H9 (cell line): ENCODE data around the gene HUWE1. TPM values are rescaled to one million over a fixed set of nuclear protein-coding genes. Genes with fewer than 3 reads are reported as not detected.

Experiments
- DNase-seq: peaks from one replicate; pipeline ENCODE4 v3.0.0-alpha.2; 2017
- H2AFZ ChIP-seq: one replicate; pipeline ENCODE4 v1.6.1; 2013; ENCODE audit warnings: mild to moderate bottlenecking, low read length, control low read depth, moderate library complexity
- H2AK5ac ChIP-seq: 2 replicates; pipeline ENCODE4 v1.6.1; 2013; ENCODE audit warnings: low read length, control low read depth, mixed read lengths; ENCODE audit not compliant: insufficient read length
- H2BK120ac ChIP-seq: one replicate; pipeline ENCODE4 v1.6.1; 2013; ENCODE audit warnings: low read depth, mild to moderate bottlenecking, low read length, control low read depth, inconsistent platforms; ENCODE audit not compliant: poor library complexity, severe bottlenecking
- H2BK12ac ChIP-seq: 2 replicates; pipeline ENCODE4 v1.6.1; 2013; ENCODE audit warnings: low read length, control low read depth, mixed read lengths, low read depth; ENCODE audit not compliant: insufficient read length
- H2BK15ac ChIP-seq: 2 replicates; pipeline ENCODE4 v1.6.1; 2013; ENCODE audit warnings: low read depth, low read length, control low read depth
- H2BK20ac ChIP-seq: one replicate; pipeline ENCODE4 v1.6.1; 2013; ENCODE audit warnings: low read depth, mild to moderate bottlenecking, low read length, control low read depth, inconsistent platforms; ENCODE audit not compliant: poor library complexity, severe bottlenecking
- H2BK5ac ChIP-seq: 2 replicates; pipeline ENCODE4 v1.6.1; 2013; ENCODE audit warnings: low read length, control low read depth, mixed read lengths; ENCODE audit not compliant: insufficient read length
- H3K14ac ChIP-seq: 2 replicates; pipeline ENCODE4 v1.6.1; 2013; ENCODE audit warnings: low read length, control low read depth; ENCODE audit not compliant: insufficient read depth
- H3K18ac ChIP-seq: 2 replicates; pipeline ENCODE4 v1.6.1; 2013; ENCODE audit warnings: low read depth, mild to moderate bottlenecking, mixed read lengths, low read length, control low read depth; ENCODE audit not compliant: insufficient read length
- H3K23ac ChIP-seq: 2 replicates; pipeline ENCODE4 v1.6.1; 2013; ENCODE audit warnings: low read length, control low read depth, mixed read lengths, low read depth; ENCODE audit not compliant: insufficient read length
- H3K23me2 ChIP-seq: 2 replicates; pipeline ENCODE4 v1.6.1; 2013; ENCODE audit warnings: low read depth, mild to moderate bottlenecking, mixed read lengths, low read length, control low read depth; ENCODE audit not compliant: insufficient read length, poor library complexity, severe bottlenecking
- H3K27ac ChIP-seq: 2 replicates; pipeline ENCODE4 v1.5.1; 2013; ENCODE audit warnings: low read length, control low read depth, mixed read lengths, low read depth; ENCODE audit not compliant: insufficient read length
- H3K27me3 ChIP-seq: 2 replicates; pipeline ENCODE4 v1.6.1; 2013; ENCODE audit warnings: low read length, control low read depth, inconsistent platforms; ENCODE audit not compliant: insufficient read depth
- H3K4ac ChIP-seq: 2 replicates; pipeline ENCODE4 v1.6.1; 2013; ENCODE audit warnings: low read depth, mild to moderate bottlenecking, control low read depth, inconsistent platforms, low read length, moderate library complexity
- H3K4me1 ChIP-seq: 2 replicates; pipeline ENCODE4 v1.6.1; 2013; ENCODE audit warnings: low read length, control low read depth, inconsistent platforms; ENCODE audit not compliant: insufficient read depth
- H3K4me2 ChIP-seq: 2 replicates; pipeline ENCODE4 v1.6.1; 2013; ENCODE audit warnings: low read length, control low read depth, mixed read lengths; ENCODE audit not compliant: insufficient read length, insufficient read depth
- H3K56ac ChIP-seq: 2 replicates; pipeline ENCODE4 v1.6.1; 2013; ENCODE audit warnings: low read depth, mild to moderate bottlenecking, mixed read lengths, low read length, control low read depth; ENCODE audit not compliant: insufficient read length
- H3K79me1 ChIP-seq: 2 replicates; pipeline ENCODE4 v1.6.1; 2013; ENCODE audit warnings: low read depth, mild to moderate bottlenecking, moderate library complexity, low read length, control low read depth, inconsistent platforms; ENCODE audit not compliant: insufficient read depth, poor library complexity, severe bottlenecking
- H3K79me2 ChIP-seq: 2 replicates; pipeline ENCODE4 v1.6.1; 2013; ENCODE audit warnings: low read length, control low read depth, inconsistent platforms; ENCODE audit not compliant: insufficient read depth
- H3K9ac ChIP-seq: 2 replicates; pipeline ENCODE4 v1.6.1; 2013; ENCODE audit warnings: low read length, control low read depth, mixed read lengths; ENCODE audit not compliant: insufficient read length; ENCODE audit errors: extremely low read depth
- H3K9me3 ChIP-seq: one replicate; pipeline ENCODE4 v1.6.1; 2013; ENCODE audit warnings: low read depth, low read length, inconsistent platforms; ENCODE audit not compliant: control insufficient read depth
- H3T11ph ChIP-seq: one replicate; pipeline ENCODE4 v1.6.1; 2013; ENCODE audit warnings: mild to moderate bottlenecking, low read length, control low read depth, inconsistent platforms
- H4K20me1 ChIP-seq: one replicate; pipeline ENCODE4 v1.6.1; 2013; ENCODE audit not compliant: control insufficient read depth, insufficient read length, insufficient read depth
- H4K5ac ChIP-seq: 2 replicates; pipeline ENCODE4 v1.6.1; 2013; ENCODE audit warnings: low read depth, mild to moderate bottlenecking, mixed read lengths, low read length, control low read depth; ENCODE audit not compliant: insufficient read length
- H4K8ac ChIP-seq: replicated peaks from 2 replicates; pipeline ENCODE4 v1.6.1; 2013; ENCODE audit warnings: low read length, control low read depth, mixed read lengths, low read depth; ENCODE audit not compliant: insufficient read length
- H4K91ac ChIP-seq: 2 replicates; pipeline ENCODE4 v1.6.1; 2013; ENCODE audit warnings: low read depth, mild to moderate bottlenecking, moderate library complexity, mixed read lengths, low read length, control low read depth; ENCODE audit not compliant: insufficient read length
- H3K27ac Mint-ChIP-seq, 3 experiments: 2 replicates in 2 of 3; 3 replicates in 1 of 3; pipeline ENCODE4 v1.8.0; 2020 to 2021; ENCODE audit warnings: mixed read lengths in 3 of 3, mild to moderate bottlenecking in 1 of 3, moderate library complexity in 1 of 3
- H3K27me3 Mint-ChIP-seq: 2 replicates; pipeline ENCODE4 v1.8.0; 2021; ENCODE audit warnings: low read depth, mild to moderate bottlenecking, moderate library complexity, mixed read lengths
- H3K36me3 Mint-ChIP-seq, 3 experiments: 2 replicates in 2 of 3; 3 replicates in 1 of 3; pipeline ENCODE4 v1.8.0; 2020 to 2021; ENCODE audit warnings: low read depth in 3 of 3, mixed read lengths in 3 of 3; ENCODE audit not compliant: insufficient read depth in 1 of 3
- H3K4me1 Mint-ChIP-seq, 2 experiments: 2 replicates each; pipeline ENCODE4 v1.8.0; 2020; ENCODE audit warnings: mixed read lengths in 2 of 2
- H3K4me3 Mint-ChIP-seq, 2 experiments: 2 replicates in 1 of 2; 3 replicates in 1 of 2; pipeline ENCODE4 v1.8.0; 2020 to 2021; ENCODE audit warnings: mild to moderate bottlenecking in 2 of 2, mixed read lengths in 2 of 2, moderate library complexity in 1 of 2
- H3K9me3 Mint-ChIP-seq, 2 experiments: 2 replicates in 1 of 2; 3 replicates in 1 of 2; pipeline ENCODE4 v1.8.0; 2020; ENCODE audit warnings: mild to moderate bottlenecking in 2 of 2, mixed read lengths in 2 of 2, moderate library complexity in 1 of 2
- CTCF ChIP-seq: fragments of 200-600 bp; sonication (generic); conservative IDR thresholded peaks from 3 replicates; pipeline ENCODE4 v1.8.0; 2021; ENCODE audit warnings: antibody characterized with exemption, mild to moderate bottlenecking
- WGBS: extraction: QIAGEN DNeasy Blood & Tissue Kit; methylation state at CpG from one replicate; pipeline ENCODE4 v1.1.7; 2013; ENCODE audit warnings: missing lambda C conversion rate, low lambda C conversion rate, mixed read lengths; ENCODE audit not compliant: insufficient read length; ENCODE audit errors: extremely low coverage; 5-methylcytosine and 5-hydroxymethylcytosine counted together
- total RNA-seq: library from RNA; stranded (reverse); gene quantifications from 2 replicates; pipeline ENCODE4 v1.2.1, GENCODE V29; 2021

Gene HUWE1
- total RNA-seq, 1 experiment from 2014 or later: 230 TPM

GRCh38 chrX:53584891-53585290, 101.6 kb downstream of the HUWE1 start:
- Histone ChIP-seq H2AFZ (no peak overlapping the region), H2AK5ac (no peak overlapping the region), H2BK20ac (no peak overlapping the region), H3K18ac (no peak overlapping the region), H3K4me1 (no peaks in the 10 kb centered on the region), H2BK120ac (no peak overlapping the region), H4K5ac (no peak overlapping the region), H4K91ac (no peak overlapping the region), H3K4ac (no peak overlapping the region), H2BK5ac (no peak overlapping the region), H3T11ph (no peak overlapping the region), H3K9ac (no peak overlapping the region), H2BK15ac (no peak overlapping the region), H3K27me3 (no peaks in the 10 kb centered on the region), H3K56ac (no peak overlapping the region), H3K9me3 (peaks cover 59% of the 10 kb centered on the region), H4K8ac (no peak overlapping the region), H4K20me1 (no peaks in the 10 kb centered on the region), H3K23me2 (no peaks in the 10 kb centered on the region), H2BK12ac (no peak overlapping the region), H3K79me1 (no peaks in the 10 kb centered on the region), H3K79me2 (no peaks in the 10 kb centered on the region), H3K4me2 (no peak overlapping the region), H3K27ac (no peak overlapping the region), H3K23ac (no peak overlapping the region), H3K14ac (no peak overlapping the region)
- no peak for TF ChIP-seq CTCF
- no peak for DNase-seq
- Mint-ChIP-seq H3K36me3 (peaks cover 82 to 100% (median 97%) of the 10 kb centered on the region in 3 experiments), H3K9me3 (peaks cover 64 to 72% of the 10 kb centered on the region in 2 experiments), H3K4me1 (no peaks in the 10 kb centered on the region), H3K27me3 (no peaks in the 10 kb centered on the region), H3K4me3 (no peak overlapping the region), H3K27ac (no peak overlapping the region)
- WGBS: no CpG with 5 or more reads among the region's 9 CpGs
